Mesodermal cell (in vitro differentiated cells): Measurements from ENCODE around the gene CDKN2B-AS1. TPM values are rescaled to one million over a fixed set of nuclear protein-coding genes. Genes with fewer than 3 reads are reported as not detected.
"Not testable (repeated sequence)": the region's sequence is repeated elsewhere in the genome, so short reads cannot be mapped to it uniquely, and the experiment has no call there.

Source experiments
- H3K27ac ChIP-seq: 2 replicates; pipeline ENCODE4 v1.7.0; 2013; ENCODE audit warnings: mild to moderate bottlenecking, low read depth, low read length, moderate library complexity; ENCODE audit not compliant: severe bottlenecking
- H3K36me3 ChIP-seq: 2 replicates; pipeline ENCODE4 v1.7.1; 2013; ENCODE audit warnings: mild to moderate bottlenecking, low read length, moderate library complexity; ENCODE audit not compliant: control insufficient read depth, insufficient read depth
- H3K4me1 ChIP-seq: one replicate; pipeline ENCODE4 v1.7.1; 2013; ENCODE audit warnings: mild to moderate bottlenecking, low read length; ENCODE audit not compliant: insufficient read depth, control insufficient read depth, poor library complexity, severe bottlenecking
- H3K4me3 ChIP-seq: 2 replicates; pipeline ENCODE4 v1.7.0; 2013; ENCODE audit warnings: low read length, control low read depth, mild to moderate bottlenecking; ENCODE audit not compliant: insufficient read depth, poor library complexity, severe bottlenecking; ENCODE audit errors: extremely low read depth
- H3K9me3 ChIP-seq: 2 replicates; pipeline ENCODE4 v1.7.1; 2013; ENCODE audit warnings: mild to moderate bottlenecking, low read length, moderate library complexity; ENCODE audit not compliant: control insufficient read depth
- WGBS, 2 experiments: methylation state at CpG; one replicate each; pipeline ENCODE4 v1.1.5; 2013; ENCODE audit warnings: missing lambda C conversion rate in 2 of 2; ENCODE audit not compliant: insufficient coverage in 2 of 2; 5-methylcytosine and 5-hydroxymethylcytosine counted together
- polyA plus RNA-seq, 2 experiments: library from polyadenylated mRNA; stranded (reverse); fragments of 50-300 nt; gene quantifications; one replicate each; pipeline ENCODE4 v1.2.3, GENCODE V29; 2013

Gene CDKN2B-AS1
- polyA plus RNA-seq (2013, experiment 1 of 2), result 0.48 TPM
- polyA plus RNA-seq (2013, experiment 2 of 2), result 0.81 TPM

DNA sequence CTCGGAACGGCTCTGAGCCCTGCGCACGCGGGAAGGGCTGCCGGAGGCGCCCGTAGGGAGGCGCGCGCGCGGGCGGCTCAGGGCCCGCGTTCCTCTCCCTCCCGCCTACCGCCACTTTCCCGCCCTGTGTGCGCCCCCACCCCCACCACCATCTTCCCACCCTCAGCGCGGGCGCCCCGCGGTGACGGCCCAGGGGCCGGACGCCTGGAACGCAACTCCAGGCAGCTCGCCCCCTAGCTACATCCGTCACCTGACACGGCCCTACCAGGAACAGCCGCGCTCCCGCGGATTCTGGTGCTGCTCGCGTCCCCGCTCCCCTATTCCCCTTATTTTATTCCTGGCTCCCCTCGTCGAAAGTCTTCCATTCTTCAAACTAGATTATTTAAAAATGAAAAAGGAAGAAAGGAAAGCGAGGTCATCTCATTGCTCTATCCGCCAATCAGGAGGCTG is at the start of gene CDKN2B-AS1:
CDKN2B-AS1 (plus strand) TSS at position 236 of the 450 bp plus-strand sequence.
- Histone ChIP-seq H3K27ac (no peak within 1 kb of the TSS), H3K36me3 (no peaks in the 10 kb centered on the region), H3K9me3 (no peaks in the 10 kb centered on the region), H3K4me1 (no peaks in the 10 kb centered on the region), H3K4me3 (peak within 1 kb of the TSS; percentile 58)
- WGBS, 2 experiments, result 0% methylated on average over 2 to 12 of the region's 43 CpGs

DNA sequence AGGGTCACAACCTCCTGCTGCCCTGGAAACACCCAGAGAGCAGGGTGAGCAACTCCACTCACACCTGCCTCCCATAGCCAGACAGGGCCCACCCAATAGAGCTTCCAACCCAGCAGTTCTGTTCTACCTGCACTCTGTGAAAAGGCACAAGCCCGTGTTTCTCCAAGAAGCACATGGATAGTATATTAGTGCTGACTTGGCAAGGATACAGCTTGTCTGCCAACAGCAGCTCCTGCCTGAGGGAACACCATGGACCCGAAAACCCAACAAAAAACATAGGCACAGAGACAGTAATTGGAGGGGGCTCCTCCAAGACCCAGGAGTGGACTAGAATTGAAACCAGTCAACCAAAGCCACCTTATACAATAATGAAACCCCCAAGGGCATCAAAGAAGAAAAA is 49.0 kb upstream of the CDKN2B-AS1 start:
- H3K36me3 ChIP-seq, result no peaks in the 10 kb centered on the region
- H3K27ac ChIP-seq, result no peak overlapping the region
- WGBS, 2 experiments, result 60 to 90% methylated on average over 1 to 2 of the region's 2 CpGs
- no peaks in the 10 kb centered on the region for H3K4me1 ChIP-seq
- H3K9me3 ChIP-seq, result no peaks in the 10 kb centered on the region
- H3K4me3 ChIP-seq, result no peak overlapping the region

DNA sequence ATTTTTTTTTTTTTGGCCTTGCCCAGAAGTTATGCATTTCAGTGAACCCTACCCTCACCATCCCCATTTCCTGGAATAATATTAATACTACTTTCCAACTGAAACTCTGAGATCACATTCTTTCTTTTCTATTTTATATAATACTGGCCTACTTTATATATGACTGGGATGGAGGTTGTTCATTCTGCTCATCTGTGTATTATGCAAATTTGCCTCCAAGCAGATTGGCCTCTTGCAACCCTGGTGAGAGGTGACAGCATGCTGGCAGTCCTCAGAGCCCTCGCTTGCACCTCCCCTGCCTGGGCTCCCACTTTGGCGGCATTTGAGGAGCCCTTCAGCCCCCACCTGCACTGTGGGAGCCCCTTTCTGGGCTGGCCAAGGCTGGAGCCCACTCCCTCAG is 35.8 kb upstream of the CDKN2B-AS1 start:
- Histone ChIP-seq H3K9me3 (no peaks in the 10 kb centered on the region), H3K4me1 (no peaks in the 10 kb centered on the region), H3K27ac (no peak overlapping the region), H3K4me3 (no peak overlapping the region), H3K36me3 (no peaks in the 10 kb centered on the region)
- 65 to 83% methylated on average over 1 to 2 of the region's 2 CpGs for WGBS, 2 experiments

DNA sequence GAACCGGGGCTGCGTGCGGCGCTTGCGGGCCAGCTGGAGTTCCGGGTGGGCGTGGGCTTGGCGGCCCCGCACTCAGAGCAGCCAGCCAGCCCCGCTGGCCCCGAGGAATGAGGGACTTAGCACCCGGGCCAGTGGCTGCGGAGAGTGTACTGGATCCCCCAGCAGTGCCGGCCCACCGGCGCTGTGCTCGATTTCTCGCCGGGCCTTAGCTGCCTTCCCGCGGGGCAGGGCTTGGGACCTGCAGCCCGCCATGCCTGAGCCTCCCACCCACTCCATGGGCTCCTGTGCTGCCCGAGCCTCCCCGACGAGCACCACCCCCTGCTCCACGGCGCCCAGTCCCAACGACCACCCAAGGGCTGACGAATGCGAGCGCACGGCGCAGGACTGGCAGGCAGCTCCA is 35.3 kb upstream of the CDKN2B-AS1 start:
- not testable (repeated sequence) for H3K36me3 ChIP-seq, H3K27ac ChIP-seq, H3K4me3 ChIP-seq, H3K4me1 ChIP-seq, H3K9me3 ChIP-seq
- 96 to 100% methylated on average over 5 to 14 of the region's 33 CpGs for WGBS, 2 experiments

DNA sequence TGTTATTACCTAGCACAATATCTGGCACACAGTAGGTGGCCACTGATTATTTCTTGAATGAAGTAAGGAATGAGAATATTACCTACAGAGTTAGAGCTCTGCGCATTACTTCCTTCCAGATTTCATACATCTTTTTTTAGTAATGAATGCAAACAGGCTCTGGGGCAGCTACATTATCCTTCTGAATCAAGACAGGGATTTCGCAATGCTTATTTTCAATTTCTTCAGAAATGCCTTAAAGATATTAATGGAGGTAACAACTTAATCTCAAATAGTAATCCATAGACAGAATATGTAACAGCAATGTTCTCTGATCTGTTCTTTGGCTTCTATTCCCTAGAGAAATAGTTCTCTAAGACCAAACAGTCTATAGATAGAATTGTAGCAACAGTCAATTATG is 33.0 kb upstream of the CDKN2B-AS1 start:
- WGBS, 2 experiments, result 80% methylated on average over 1 of the region's 2 CpGs; no CpG with 5 or more reads in 1 of the 2 experiments

DNA sequence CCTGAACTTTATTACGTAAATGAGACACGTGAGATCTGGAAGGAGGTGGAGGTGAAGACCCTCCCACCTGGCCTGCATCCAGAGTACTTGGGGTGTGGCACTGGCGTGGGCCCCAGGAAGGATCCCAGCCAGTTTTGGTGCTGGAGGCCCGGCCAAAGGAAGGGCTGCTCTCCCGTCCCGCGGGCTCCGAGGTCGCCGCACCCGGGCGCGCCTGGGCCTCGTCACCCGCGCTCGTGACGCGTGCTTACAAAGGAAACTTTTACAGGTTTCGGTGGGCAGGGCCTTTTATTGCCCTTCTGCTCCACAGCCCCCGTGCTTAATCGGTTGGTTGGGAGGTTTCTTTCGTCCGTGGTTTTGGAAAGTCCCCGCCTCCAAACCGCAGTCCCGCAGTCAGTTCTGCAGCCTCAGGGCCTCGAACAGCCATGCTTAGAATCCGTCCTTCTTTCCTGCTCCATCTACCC is 29.6 kb upstream of the CDKN2B-AS1 start:
- Histone ChIP-seq H3K4me3 (peak overlapping the region; percentile 35), H3K27ac (no peak overlapping the region), H3K36me3 (no peaks in the 10 kb centered on the region), H3K4me1 (peaks cover 15% of the 10 kb centered on the region), H3K9me3 (no peaks in the 10 kb centered on the region)
- 4 to 6% methylated on average over 22 to 26 of the region's 29 CpGs for WGBS, 2 experiments

More for the DNA sequence above, 33.0 kb upstream of the CDKN2B-AS1 start:
- H3K27ac ChIP-seq, result no peak overlapping the region
- no peak overlapping the region for H3K4me3 ChIP-seq
- peaks cover 3% of the 10 kb centered on the region for H3K4me1 ChIP-seq
- H3K9me3 ChIP-seq, result no peaks in the 10 kb centered on the region
- no peaks in the 10 kb centered on the region for H3K36me3 ChIP-seq

DNA sequence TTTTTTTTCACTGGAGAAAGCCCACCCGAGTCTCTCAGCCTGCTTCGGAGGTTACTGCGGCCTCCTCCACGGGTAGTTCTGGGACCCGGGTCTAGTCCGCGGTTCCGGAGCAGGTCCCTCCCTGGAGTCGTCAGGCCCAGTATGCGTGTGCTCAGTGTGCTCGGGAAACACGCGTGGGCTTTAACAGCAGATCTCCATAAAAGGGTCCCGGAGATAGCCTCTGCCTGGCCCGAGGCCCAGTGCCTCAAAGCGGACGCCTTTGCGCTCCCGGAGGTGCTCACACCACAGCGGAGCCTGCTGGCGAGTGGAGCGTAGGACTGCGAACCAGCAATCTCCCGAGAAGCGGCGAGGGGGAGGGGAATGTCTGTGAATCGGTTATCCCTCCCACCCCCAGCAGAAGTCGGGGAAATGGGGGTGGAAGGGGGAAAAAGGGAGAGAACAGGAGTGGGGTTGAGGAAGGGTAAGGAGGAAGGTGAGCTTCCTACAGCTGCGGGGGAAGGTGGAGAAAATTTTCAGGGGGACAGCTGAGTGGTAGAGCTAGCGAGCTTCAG is 29.1 kb upstream of the CDKN2B-AS1 start:
- Histone ChIP-seq H3K36me3 (no peaks in the 10 kb centered on the region), H3K4me3 (peak overlapping the region; percentile 35)
- WGBS, 2 experiments, result 2 to 4% methylated on average over 21 to 24 of the region's 30 CpGs

DNA sequence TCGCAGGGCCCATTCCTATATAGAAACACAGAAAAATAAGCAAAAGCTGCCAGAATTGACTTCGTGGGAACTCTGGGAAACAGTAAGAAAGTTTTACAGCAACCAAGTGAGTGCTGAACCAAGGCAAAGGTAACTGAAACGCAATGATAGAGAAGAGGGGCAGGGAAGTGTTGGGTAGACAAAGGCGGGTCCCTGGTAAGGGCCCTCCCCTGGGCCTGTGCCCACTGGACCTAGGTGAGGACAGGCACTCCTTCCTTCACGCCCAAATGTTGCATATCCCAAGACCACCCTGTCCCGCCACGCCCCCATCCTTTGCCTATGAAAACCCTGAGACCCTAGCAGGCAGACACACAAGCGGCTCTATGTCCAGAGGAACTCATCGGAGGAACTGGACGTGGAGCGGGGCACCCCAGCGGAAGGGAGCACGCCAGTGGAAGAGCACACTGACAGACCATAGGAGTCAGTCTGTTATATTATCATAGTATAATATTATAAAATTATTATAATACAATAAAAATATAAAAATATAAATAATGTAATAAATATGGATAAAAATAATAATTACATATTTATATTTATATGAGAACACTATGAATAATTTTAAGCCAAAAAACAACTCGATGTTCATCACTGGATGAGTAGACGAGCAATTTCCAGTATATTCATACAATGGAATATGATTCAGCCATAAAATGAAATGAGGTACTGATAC is 28.3 kb upstream of the CDKN2B-AS1 start:
- Histone ChIP-seq H3K4me3 (no peak overlapping the region), H3K36me3 (no peaks in the 10 kb centered on the region), H3K27ac (no peak overlapping the region), H3K9me3 (no peaks in the 10 kb centered on the region), H3K4me1 (peaks cover 17% of the 10 kb centered on the region)
- WGBS, 2 experiments, result 10 to 12% methylated on average over 5 to 7 of the region's 15 CpGs

More for the DNA sequence above, 29.1 kb upstream of the CDKN2B-AS1 start:
- no peaks in the 10 kb centered on the region for H3K9me3 ChIP-seq
- H3K4me1 ChIP-seq, result peaks cover 15% of the 10 kb centered on the region
- no peak overlapping the region for H3K27ac ChIP-seq

DNA sequence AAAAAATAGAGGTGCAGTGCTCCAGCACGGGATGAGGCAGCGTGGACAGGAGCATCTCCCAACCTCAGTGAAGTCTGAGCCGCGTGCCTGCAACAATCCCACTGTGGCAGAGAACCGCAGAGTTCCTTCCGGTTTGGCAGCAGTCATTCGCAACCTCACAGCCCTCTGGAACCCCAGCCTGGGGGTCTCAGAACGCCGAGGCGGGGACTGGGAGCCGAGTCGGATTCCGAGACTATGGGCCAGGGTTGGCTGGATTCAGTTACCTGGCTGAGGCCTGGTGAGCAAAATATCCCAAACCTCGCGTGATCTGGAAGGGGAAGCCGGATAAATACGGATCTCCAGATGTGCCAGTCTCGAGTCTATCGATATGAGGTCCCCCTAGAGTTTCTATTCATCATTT is 27.4 kb upstream of the CDKN2B-AS1 start:
- H3K36me3 ChIP-seq, result no peaks in the 10 kb centered on the region
- H3K9me3 ChIP-seq, result no peaks in the 10 kb centered on the region
- H3K4me3 ChIP-seq, result no peak overlapping the region
- WGBS, 2 experiments, result 5 to 9% methylated on average over 15 to 18 of the region's 19 CpGs
- peaks cover 18% of the 10 kb centered on the region for H3K4me1 ChIP-seq
- H3K27ac ChIP-seq, result no peak overlapping the region

DNA sequence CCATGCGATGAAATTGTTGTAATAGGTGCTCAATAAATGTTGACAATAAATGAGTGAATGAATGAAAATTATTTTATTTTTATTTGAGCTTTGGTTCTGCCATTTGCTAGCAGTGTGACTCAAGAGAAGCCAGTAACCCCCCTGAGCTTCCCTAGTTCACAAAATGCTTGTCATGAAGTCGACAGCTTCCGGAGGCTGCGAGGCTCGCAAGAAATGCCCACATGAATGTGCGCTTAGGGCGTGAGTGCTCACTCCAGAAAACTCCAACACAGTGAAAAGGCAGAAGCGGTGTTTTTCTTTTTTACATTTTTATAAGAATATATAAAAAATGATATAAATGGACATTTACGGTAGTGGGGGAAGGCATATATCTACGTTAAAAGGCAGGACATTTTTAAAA is 26.9 kb upstream of the CDKN2B-AS1 start:
- Histone ChIP-seq H3K9me3 (no peaks in the 10 kb centered on the region), H3K4me3 (no peak overlapping the region), H3K27ac (no peak overlapping the region), H3K4me1 (peaks cover 18% of the 10 kb centered on the region), H3K36me3 (no peaks in the 10 kb centered on the region)
- 10 to 11% methylated on average over 1 to 4 of the region's 10 CpGs for WGBS, 2 experiments
